Measurements from ENCODE around the gene STXBP1.

The STXBP1 gene

DNA sequence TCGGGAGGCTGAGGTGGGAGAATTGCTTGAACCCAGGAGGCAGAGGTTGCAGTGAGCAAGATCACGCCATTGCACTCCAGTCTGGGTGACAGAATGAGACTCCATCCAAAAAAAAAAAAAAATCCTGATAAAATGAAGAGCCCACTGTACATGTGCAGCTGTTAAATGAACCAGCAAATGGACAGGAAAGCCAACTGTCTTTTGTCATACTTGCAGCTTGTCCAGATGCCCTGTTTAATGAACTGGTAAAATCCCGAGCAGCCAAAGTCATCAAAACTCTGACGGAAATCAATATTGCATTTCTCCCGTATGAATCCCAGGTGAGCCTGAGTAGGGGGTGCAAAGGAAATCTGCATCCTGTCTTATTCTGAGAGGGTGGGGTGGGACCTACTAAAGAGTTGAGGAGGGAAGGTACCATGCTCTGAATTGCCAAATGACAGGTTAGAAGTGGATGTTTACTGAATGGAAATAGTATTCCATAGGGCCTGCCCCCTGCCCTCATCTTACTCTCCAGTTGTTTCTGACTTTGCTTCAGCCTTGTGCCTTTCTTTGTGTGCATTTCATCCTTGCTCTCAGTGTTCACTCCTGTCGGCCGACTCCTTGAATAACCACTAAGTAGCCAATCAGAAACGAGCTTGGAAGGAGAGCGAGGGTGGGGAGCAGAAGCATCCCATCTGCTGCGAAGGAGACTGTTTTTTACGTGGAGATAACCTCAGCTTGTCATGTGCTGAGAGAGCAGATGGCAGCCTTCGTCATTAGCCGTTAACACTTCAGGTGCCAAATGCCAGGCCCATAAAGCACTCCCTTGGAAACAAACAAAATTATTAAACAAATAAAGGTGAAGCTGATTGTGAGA, 49.0 kb downstream of the STXBP1 start:
- FAIRE-seq = no peak

GRCh38 chr9:127662617-127663016, 50.5 kb downstream of the STXBP1 start:
- FAIRE-seq = no peak

GRCh38 chr9:127664324-127664677, 52.2 kb downstream of the STXBP1 start:
- FAIRE-seq = no peak

GRCh38 chr9:127664678-127665507, 52.8 kb downstream of the STXBP1 start:
- FAIRE-seq = no peak

GRCh38 chr9:127667127-127667844, 55.2 kb downstream of the STXBP1 start:
- no peak for FAIRE-seq

DNA sequence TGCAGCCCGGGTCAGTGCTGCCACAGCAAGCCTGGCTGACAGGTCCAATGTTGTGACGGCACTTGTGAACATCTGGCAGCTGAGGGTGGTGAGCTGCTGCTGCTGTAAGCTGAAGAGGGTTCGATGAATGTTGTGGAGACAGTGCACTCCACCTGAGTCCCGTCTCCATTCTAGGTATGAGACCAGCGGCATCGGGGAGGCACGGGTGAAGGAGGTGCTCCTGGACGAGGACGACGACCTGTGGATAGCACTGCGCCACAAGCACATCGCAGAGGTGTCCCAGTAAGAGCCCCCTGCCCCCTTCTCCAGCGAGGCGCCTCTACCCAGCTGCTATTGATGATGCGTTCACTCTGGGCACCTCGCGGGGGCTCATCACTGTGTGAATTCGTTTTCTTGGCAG, 55.8 kb downstream of the STXBP1 start:
- no peak for FAIRE-seq

DNA sequence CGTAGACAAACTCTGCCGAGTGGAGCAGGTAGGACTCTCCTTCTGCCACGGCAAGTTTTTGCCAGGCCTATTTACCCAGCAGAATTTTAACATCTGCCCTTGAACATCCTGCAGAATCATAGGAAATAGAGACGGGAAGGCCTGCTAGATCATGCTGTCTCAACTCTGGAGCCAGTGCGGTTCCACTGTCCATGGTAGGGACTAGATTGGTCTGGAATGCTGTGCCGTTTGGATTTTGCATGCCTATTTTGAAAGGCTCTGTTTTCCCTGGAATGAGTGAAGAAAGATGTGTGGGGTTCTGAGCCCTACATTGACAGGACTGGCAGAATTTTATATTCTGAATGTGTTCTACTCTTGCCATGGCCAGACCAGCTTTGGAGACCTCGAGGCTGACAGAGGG, 61.2 kb downstream of the STXBP1 start:
- no peak for FAIRE-seq

DNA sequence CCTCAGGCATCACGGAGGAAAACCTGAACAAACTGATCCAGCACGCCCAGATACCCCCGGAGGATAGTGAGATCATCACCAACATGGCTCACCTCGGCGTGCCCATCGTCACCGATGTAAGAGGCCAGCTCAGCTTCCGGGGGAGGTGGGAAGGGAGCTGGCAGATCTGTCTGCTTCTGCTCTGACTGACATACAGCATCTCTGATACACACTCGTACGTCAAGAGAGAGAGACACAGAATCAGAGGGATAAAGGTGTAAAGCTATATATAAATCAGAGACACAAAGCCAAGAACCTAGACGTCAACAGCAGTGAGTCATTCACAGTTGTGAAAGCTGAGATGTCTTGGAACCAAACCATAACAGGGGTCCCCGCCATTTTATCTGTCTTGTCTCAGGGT, 64.6 kb downstream of the STXBP1 start:
- no peak for FAIRE-seq

- FAIRE-seq = no peak
These were observed 67.4 kb downstream of the STXBP1 start for GRCh38 chr9:127679506-127679905.

DNA sequence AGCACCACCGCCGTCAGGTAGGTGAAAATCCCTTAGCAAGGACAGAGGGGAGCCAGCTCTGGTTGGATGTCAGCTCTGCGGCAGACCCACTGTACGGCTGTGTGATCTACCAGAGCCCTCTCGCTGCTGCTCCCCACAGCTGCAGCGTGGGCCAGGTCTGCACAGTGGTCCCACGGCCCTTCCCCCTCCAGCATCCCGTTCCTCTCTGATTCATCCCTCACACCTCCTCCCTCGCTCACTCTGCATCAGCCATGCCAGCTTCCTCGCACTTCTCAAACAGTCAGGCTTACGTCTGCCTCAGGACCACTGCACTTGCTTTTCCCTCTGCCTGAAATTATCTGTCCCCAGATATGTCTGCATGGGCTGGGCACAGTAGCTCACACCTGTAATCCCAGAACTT, 68.1 kb downstream of the STXBP1 start:
- FAIRE-seq = no peak

DNA sequence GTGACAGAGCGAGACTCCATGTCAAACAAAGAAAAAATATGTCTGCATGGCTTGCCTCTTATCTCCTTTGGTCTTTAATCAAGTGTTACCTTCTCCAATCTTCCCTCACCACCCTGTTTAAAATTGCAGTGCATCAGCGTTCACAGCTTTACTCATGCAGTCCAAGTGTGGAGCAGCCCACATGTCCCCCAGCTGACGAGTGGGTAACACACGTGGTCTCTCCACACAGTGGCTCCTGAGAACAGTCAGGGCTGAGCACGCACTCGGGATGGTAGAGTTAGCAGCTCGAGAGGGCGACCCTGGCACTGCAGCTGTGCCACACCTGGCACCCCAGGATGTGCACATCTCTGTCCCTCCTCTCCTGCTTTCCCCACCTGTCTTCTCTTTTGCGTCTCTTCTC, 68.8 kb downstream of the STXBP1 start:
- no peak for FAIRE-seq

- no peak for FAIRE-seq
These were observed 70.5 kb downstream of the STXBP1 start for GRCh38 chr9:127682351-127683136.

DNA sequence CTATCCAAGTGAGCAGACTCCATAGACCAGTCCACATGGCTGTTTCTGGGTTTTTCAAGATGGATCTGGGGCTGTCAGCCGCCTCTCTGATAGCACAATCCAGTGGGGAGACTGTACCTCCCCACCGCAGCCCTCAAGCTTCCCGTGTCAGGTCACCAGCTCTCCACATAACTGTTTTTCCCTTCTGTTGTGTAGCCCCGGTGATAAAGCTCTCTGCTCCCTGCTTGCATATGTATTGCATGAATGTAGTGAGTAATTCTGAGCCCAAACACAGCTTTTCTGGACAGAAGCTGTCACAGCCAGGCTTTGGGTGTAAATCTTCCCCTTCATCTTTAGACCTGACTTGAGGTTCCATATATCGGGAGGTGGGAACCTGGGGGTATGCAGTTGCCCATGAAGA, 71.6 kb downstream of the STXBP1 start:
- FAIRE-seq = no peak

DNA sequence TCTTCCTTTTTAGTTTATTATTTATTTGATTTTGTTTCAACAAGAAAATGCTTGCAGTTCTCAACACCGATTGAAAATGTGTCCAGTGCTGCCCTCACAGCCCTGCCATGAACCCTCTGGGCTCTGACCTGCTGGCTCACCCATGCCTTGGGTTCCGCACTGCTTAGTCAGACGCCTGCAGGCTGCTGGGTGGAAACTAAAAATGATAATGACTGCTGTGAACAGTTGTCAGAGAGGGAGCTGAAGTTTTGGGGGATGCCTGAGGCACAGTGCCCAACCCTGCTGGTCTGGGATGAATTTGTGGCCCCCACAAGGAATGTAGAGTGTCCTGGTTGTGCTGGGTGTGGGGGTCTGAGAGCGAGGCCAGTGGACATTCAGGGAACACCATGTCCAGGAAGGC, 72.5 kb downstream of the STXBP1 start:
- no peak for FAIRE-seq

DNA sequence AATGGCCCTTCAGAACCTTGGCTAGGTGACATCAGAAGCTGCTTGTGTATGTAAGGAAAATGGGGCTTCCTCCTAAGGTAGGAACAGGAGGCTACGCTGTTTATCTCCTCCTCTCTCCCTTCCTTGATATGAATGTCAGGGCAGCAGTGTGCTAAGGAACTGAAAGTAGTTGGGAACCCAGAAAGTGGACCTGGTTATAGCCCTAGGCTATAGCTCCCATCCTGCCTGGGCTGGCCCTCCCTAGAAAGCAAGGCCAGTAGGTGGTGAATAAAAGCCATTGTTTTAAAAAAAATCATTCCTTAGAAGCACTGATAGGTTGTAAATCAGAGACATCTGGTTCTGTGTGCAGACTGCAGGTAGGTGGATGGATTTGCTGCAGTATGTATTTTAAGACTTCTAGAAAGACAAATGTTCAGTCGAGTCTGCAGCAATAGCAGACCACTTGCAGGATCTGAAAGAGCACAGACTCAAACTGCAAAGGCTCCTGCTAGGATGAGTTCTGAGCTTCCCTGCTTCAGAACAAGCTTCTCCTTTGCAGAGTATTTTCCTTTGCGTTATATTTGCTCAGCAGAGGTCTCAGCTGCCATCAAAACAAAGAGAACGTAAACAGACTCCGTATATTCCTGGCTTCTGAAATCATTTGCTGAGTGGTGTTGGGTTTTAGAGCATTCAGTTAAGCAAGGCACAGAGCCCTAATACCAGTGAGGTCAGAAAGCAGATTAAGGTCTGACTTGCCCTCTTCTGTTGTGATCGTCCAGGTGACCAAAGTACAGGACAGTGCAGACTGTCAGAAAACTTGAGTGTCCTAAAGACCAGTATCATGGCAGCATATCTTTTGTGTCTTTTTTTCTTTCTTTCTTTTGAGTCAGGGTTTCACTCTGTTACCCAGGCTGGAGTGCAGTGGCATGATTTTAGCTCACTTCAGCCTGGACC, 74.7 kb downstream of the STXBP1 start:
- no peak for FAIRE-seq

GRCh38 chr9:127689329-127690000, 77.4 kb downstream of the STXBP1 start:
- FAIRE-seq = no peak

DNA sequence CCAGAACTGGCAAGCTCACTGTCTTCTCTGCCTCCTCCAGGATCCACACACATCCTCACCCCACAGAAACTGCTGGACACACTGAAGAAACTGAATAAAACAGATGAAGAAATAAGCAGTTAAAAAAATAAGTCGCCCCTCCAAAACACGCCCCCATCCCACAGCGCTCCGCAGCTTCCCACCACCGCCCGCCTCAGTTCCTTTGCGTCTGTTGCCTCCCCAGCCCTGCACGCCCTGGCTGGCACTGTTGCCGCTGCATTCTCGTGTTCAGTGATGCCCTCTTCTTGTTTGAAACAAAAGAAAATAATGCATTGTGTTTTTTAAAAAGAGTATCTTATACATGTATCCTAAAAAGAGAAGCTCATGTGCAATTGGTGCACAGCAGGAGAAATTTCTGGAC, 78.7 kb downstream of the STXBP1 start:
- FAIRE-seq = no peak

- FAIRE-seq = no peak
These were observed 80.0 kb downstream of the STXBP1 start for GRCh38 chr9:127692071-127692470.

- FAIRE-seq = no peak
These were observed 81.1 kb downstream of the STXBP1 start for GRCh38 chr9:127693143-127693542.

GRCh38 chr9:127693697-127694096, 81.6 kb downstream of the STXBP1 start:
- no peak for FAIRE-seq
